ENCODE measurements around the gene PRKAG2.

GRCh38 chr7:151520419-151521261 lies 356.3 kb downstream of the PRKAG2 start:
- TF ChIP-seq CTCF (conservative IDR thresholded peaks at IDR 0.05; ENCODE audit: low read depth in 2 of 2) (no peak), EZH2 (IDR thresholded peaks at IDR 0.05; ENCODE audit: low read depth, unreplicated experiment) (no peak), POLR2AphosphoS5 (IDR thresholded peaks at IDR 0.05; ENCODE audit: low read depth) (no peak), JUNB (IDR thresholded peaks at IDR 0.05; ENCODE audit: unreplicated experiment) (no peak), ETS1 (IDR thresholded peaks at IDR 0.05) (no peak), REST (IDR thresholded peaks at IDR 0.05; ENCODE audit: unreplicated experiment) (no peak), CREB1 (CRISPR knock-in tag; IDR thresholded peaks at IDR 0.05; ENCODE audit: low read depth) (no peak), EZH2phosphoT487 (IDR thresholded peaks at IDR 0.05; ENCODE audit: unreplicated experiment) (no peak), ZNF331 (CRISPR knock-in tag; IDR thresholded peaks at IDR 0.05; ENCODE audit: low read depth) (no peak), STAT1 (IDR thresholded peaks at IDR 0.05; ENCODE audit: unreplicated experiment) (no peak), ZNF462 (CRISPR knock-in tag; IDR thresholded peaks at IDR 0.05) (no peak)
